ENCODE data around the gene C1orf167. TPM values are rescaled to one million over a fixed set of nuclear protein-coding genes. Genes with fewer than 3 reads are reported as not detected.

C1orf167 gene
- total and polyA plus RNA-seq, 2 of the 8 experiments (the other 6 are each of a cell fraction or from before 2014, with no cell fraction given): 0.70 to 1.3 TPM

DNA sequence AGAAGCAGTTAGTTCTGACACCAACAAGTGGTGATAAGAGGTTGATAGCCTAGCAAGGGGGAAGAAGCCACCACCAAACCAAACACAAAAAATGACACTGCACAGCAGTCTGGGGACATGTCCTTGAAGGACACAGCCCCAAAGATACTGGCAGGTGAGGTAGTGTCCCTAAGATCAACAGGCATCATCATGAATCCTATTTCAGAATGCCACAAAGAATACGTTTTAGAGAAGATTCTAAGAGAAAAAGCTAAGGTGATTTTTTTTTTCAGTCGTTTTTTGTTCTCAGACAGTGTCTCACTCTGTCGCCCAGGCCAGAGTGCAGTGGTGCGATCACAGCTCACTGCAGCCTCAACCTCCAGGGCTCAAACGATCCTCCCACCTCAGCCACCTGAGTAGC is 24.2 kb downstream of the C1orf167 start:
- Histone ChIP-seq H3K23ac (ENCODE audit: insufficient read length) (no peak overlapping the region), H2AFZ (ENCODE audit: low read length) (no peak overlapping the region), H3K23me2 (ENCODE audit: low read depth, low read length) (no peaks in the 10 kb centered on the region), H3K56ac (replicated peaks; ENCODE audit: insufficient read length, low read depth, low read length) (no peak overlapping the region), H3K9me3 (ENCODE audit: insufficient read depth in 2 of 2, low read depth in 1 of 2, low read length in 1 of 2) (no peaks in the 10 kb centered on the region), H2BK5ac (ENCODE audit: low read depth, low read length) (no peak overlapping the region), H2BK12ac (ENCODE audit: low read depth, low read length) (peak overlapping the region; percentile 92), H3K27ac (ENCODE audit: low read depth, low read length) (no peak overlapping the region), H3K4me1 (replicated peaks in 1 of 4; ENCODE audit: control insufficient read depth in 3 of 4, insufficient read depth in 4 of 4, low read length in 3 of 4) (peaks cover 7 to 34% (median 25%) of the 10 kb centered on the region in 4 experiments), H4K20me1 (replicated peaks in 1 of 2; ENCODE audit: control insufficient read depth in 1 of 2, insufficient read depth in 2 of 2, low read length in 2 of 2) (peaks cover 0 to 3% of the 10 kb centered on the region in 2 experiments), H3K4me3 (ENCODE audit: extremely low read depth in 1 of 4, insufficient read depth in 2 of 4, low read depth in 3 of 4, low read length in 4 of 4) (no peak overlapping the region), H2BK120ac (replicated peaks; ENCODE audit: low read depth, low read length) (peak overlapping the region; percentile 30), H3K27me3 (replicated peaks in 1 of 4; ENCODE audit: control insufficient read depth in 3 of 4, extremely low read depth in 1 of 4, insufficient read depth in 3 of 4, low read length in 3 of 4) (no peaks in the 10 kb centered on the region), H4K5ac (ENCODE audit: insufficient read length, low read depth, low read length) (no peak overlapping the region), H3K9ac (replicated peaks in 1 of 4; ENCODE audit: extremely low read depth in 1 of 4, low read depth in 3 of 4, low read length in 3 of 4) (no peak overlapping the region), H4K91ac (replicated peaks; ENCODE audit: insufficient read length, low read length) (peak overlapping the region; percentile 29), H3K4me2 (ENCODE audit: insufficient read depth in 1 of 2, low read depth in 2 of 2, low read length in 2 of 2) (no peak overlapping the region), H3K36me3 (ENCODE audit: control insufficient read depth in 2 of 4, insufficient read depth in 4 of 4, low read length in 3 of 4) (peaks cover 0 to 6% (median 2%) of the 10 kb centered on the region in 4 experiments; a peak in 3 of 8 replicates), H3K14ac (ENCODE audit: insufficient read length) (no peak overlapping the region), H3K4ac (replicated peaks; ENCODE audit: insufficient read length, low read depth, low read length) (peak overlapping the region; percentile 55), H3K79me2 (ENCODE audit: control insufficient read depth in 1 of 2, insufficient read depth in 2 of 2, low read length in 2 of 2) (no peaks in the 10 kb centered on the region), H3K18ac (ENCODE audit: extremely low read depth, low read length) (no peak overlapping the region), H2AK5ac (ENCODE audit: low read depth, low read length) (0 out of 2 replicates have a peak overlapping the region, but pooled peaks have one; percentile 90), H4K8ac (ENCODE audit: extremely low read depth, insufficient read depth, low read length) (no peak overlapping the region), H3K79me1 (ENCODE audit: low read depth, low read length) (no peaks in the 10 kb centered on the region), H2BK15ac (ENCODE audit: low read length) (peak overlapping the region; percentile 95), H2BK20ac (ENCODE audit: low read length) (0 out of 2 replicates have a peak overlapping the region, but pooled peaks have one; percentile 80)
- ChIA-PET POLR2A (ENCODE audit: partially characterized antibody) (interaction anchor here (0.9 to 3.0 kb wide), 8 partner anchors 8 to 49 kb away, joined by 3 to 27 read pairs (median 7); partner anchors contain the start of genes AGTRAP, CLCN6 and MTHFR), CTCF (ENCODE audit: partially characterized antibody) (interaction anchor here (0.6 to 5.4 kb wide), 14 partner anchors 8 to 280 kb away, joined by 3 to 49 read pairs (median 4); partner anchors contain the start of genes CLCN6 and MTHFR)
- FAIRE-seq (no peak), DNase-seq (ENCODE audit: low read depth in 1 of 2, low spot score in 2 of 2) (no peak)
- WGBS, 2 experiments (ENCODE audit: extremely low coverage in 1 of 2, insufficient coverage in 1 of 2, insufficient read length in 1 of 2, insufficient replicate concordance in 2 of 2, low coverage in 1 of 2, low lambda C conversion rate in 2 of 2, missing lambda C conversion rate in 1 of 2): 70% methylated on average over 5 of the region's 5 CpGs; no CpG with 5 or more reads in 1 of the 2 experiments
- TF ChIP-seq GTF2F1 (IDR thresholded peaks at IDR 0.05; ENCODE audit: borderline replicate concordance, low read depth, low read length): no peak
